Uterus (tissue), 4 donors: Measurements from ENCODE around the gene DDX28. TPM values are rescaled to one million over a fixed set of nuclear protein-coding genes. Genes with fewer than 3 reads are reported as not detected.

Experiments used
- DNase-seq, 2 donors: peaks; one replicate each; pipeline ENCODE4 v3.0.0-alpha.2; 2019 to 2020
- H3K27ac ChIP-seq, 2 donors: fragments of 200-600 bp; sonication (generic); 1 replicate in 1 of 2; 2 replicates in 1 of 2; pipeline ENCODE4 v1.5.1; 2016 to 2018
- H3K27me3 ChIP-seq, 2 donors: fragments of 200-600 bp; sonication (generic); one replicate each; pipeline ENCODE4 v1.5.1; 2018 to 2019; ENCODE audit warnings: control low read depth in 1 of 2
- H3K36me3 ChIP-seq, 2 donors: fragments of 200-600 bp; sonication (generic); one replicate each; pipeline ENCODE4 v1.5.1; 2019; ENCODE audit warnings: control low read depth in 1 of 2
- H3K4me1 ChIP-seq, 2 donors: fragments of 200-600 bp; sonication (generic); one replicate each; pipeline ENCODE4 v1.5.1; 2018 to 2019; ENCODE audit warnings: control low read depth in 1 of 2
- H3K4me3 ChIP-seq, 2 donors: fragments of 200-600 bp; sonication (generic); 1 replicate in 1 of 2; 2 replicates in 1 of 2; pipeline ENCODE4 v1.5.1; 2018 to 2019; ENCODE audit warnings: mild to moderate bottlenecking in 1 of 2
- H3K9me3 ChIP-seq, 2 donors: fragments of 200-600 bp; sonication (generic); one replicate each; pipeline ENCODE4 v1.5.1; 2019; ENCODE audit warnings: control low read depth in 1 of 2
- CTCF ChIP-seq, 4 experiments: fragments of 200-600 bp in 2 of 4; fragments of 450-650 bp in 2 of 4; sonication (generic) in 2 of 4; IDR thresholded peaks; one replicate each; pipeline ENCODE4 v1.5.1; 2016 to 2019; ENCODE audit warnings: antibody characterized with exemption in 4 of 4, mild to moderate bottlenecking in 2 of 4, moderate library complexity in 1 of 4
- POLR2A ChIP-seq, 2 donors: fragments of 450-650 bp; IDR thresholded peaks; one replicate each; pipeline ENCODE4 v1.6.1; 2016; ENCODE audit warnings: antibody characterized with exemption in 2 of 2, mild to moderate bottlenecking in 1 of 2, moderate library complexity in 1 of 2
- intact Hi-C: fragments of 100-400 bp; cut with DNase I; formaldehyde crosslinking; loops from one replicate; pipeline ENCODE4 v1.15.1; 2023; ENCODE audit warnings: low total_unique reads
- total RNA-seq, 4 donors: library from RNA; depleted of rRNA in 3 of 4; stranded (reverse); fragments of >200 nt in 3 of 4; gene quantifications; one replicate each; pipeline versions ENCODE4 v1.1.0 to v1.2.4, GENCODE V29; 2014 to 2023
- donor health status: DM: yes; HTN: yes; CAD: no.

DDX28 gene
- total RNA-seq, 4 donors from 2014 or later, result 2.9 to 14.1 (median 11.8) TPM

DNA sequence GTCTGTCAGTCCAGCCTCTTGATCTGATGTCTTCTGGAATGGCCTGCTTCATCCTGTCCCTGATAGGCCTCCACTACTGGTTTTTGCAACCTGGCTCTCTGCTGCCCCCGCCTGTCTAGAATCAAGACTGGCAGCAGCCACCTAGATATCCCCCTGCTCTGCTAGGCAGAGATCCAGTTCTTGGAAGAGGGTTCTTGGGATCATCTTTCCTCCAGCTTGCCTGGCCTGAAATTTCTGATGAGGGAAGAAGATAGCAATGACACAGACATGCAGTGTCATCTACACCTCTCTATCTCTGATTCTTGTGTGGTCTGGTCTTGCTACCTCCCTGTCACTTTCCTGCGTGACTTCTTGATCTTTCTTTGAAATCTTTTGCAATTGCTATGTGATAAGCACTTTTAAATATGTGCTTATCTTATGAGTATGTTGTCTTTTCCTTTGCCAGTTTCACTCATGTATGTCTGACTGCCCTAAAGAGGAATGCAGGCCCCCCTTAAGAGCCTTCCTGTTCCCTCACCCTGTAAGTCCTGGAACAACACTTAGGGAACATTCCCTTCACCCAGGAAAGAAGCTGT is 41.8 kb upstream of the DDX28 start:
- peak; percentile 48 to 67 (median 58) for TF ChIP-seq CTCF (IDR thresholded peaks at IDR 0.05)
- TF ChIP-seq POLR2A (IDR thresholded peaks at IDR 0.05), result no peak
- Histone ChIP-seq H3K4me3 (no peak overlapping the region), H3K4me1 (no peaks in the 10 kb centered on the region), H3K27ac (peak overlapping the region; percentile 49 to 67), H3K36me3 (no peaks in the 10 kb centered on the region), H3K9me3 (no peaks in the 10 kb centered on the region), H3K27me3 (no peaks in the 10 kb centered on the region)
- peak; percentile 49 to 65 for DNase-seq
- intact Hi-C loops, result no loop called here

GRCh38 chr16:68062910-68063393 is 39.9 kb upstream of the DDX28 start:
- Histone ChIP-seq H3K4me3 (no peak overlapping the region), H3K27ac (no peak overlapping the region), H3K27me3 (no peaks in the 10 kb centered on the region), H3K36me3 (no peaks in the 10 kb centered on the region), H3K9me3 (no peaks in the 10 kb centered on the region), H3K4me1 (no peaks in the 10 kb centered on the region)
- intact Hi-C loops, result no loop called here
- TF ChIP-seq POLR2A (IDR thresholded peaks at IDR 0.05), result no peak
- TF ChIP-seq CTCF (IDR thresholded peaks at IDR 0.05), result no peak
- no peak for DNase-seq

GRCh38 chr16:68061396-68061795 is 38.4 kb upstream of the DDX28 start:
- intact Hi-C loops, result no loop called here
- Histone ChIP-seq H3K4me3 (no peak overlapping the region), H3K27ac (no peak overlapping the region), H3K27me3 (no peaks in the 10 kb centered on the region), H3K9me3 (no peaks in the 10 kb centered on the region), H3K36me3 (no peaks in the 10 kb centered on the region), H3K4me1 (no peaks in the 10 kb centered on the region)
- TF ChIP-seq CTCF (IDR thresholded peaks at IDR 0.05), result no peak
- TF ChIP-seq POLR2A (IDR thresholded peaks at IDR 0.05), result no peak
- DNase-seq, result no peak

- Histone ChIP-seq H3K27ac (no peak overlapping the region), H3K9me3 (no peaks in the 10 kb centered on the region), H3K4me3 (no peak overlapping the region), H3K36me3 (no peaks in the 10 kb centered on the region), H3K27me3 (no peaks in the 10 kb centered on the region), H3K4me1 (no peaks in the 10 kb centered on the region)
- no peak for DNase-seq
- no peak for TF ChIP-seq POLR2A (IDR thresholded peaks at IDR 0.05)
- no peak for TF ChIP-seq CTCF (IDR thresholded peaks at IDR 0.05)
- intact Hi-C loops, result no loop called here
These were observed 36.8 kb upstream of the DDX28 start for GRCh38 chr16:68059804-68060203.

DNA sequence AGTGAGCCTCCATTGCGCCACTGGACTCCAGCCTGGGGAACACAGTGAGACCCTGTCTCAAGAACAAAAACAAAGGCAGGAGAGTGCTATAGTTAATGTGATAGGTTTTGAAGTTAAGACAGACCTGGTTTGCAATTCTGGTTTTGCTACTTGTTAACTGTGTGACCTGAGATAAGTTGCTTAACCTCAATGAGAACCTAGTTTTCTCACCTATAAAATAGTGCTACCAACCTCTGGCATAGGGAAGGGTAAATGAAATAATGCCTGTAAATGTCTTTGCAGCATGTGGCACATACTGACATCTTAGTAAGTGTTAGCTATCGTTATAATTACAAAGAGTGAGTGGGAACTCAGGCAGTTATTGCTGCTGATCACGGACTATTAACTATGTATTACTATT is 32.4 kb upstream of the DDX28 start:
- Histone ChIP-seq H3K4me1 (no peaks in the 10 kb centered on the region), H3K36me3 (no peaks in the 10 kb centered on the region), H3K27me3 (no peaks in the 10 kb centered on the region), H3K9me3 (no peaks in the 10 kb centered on the region), H3K4me3 (no peak overlapping the region), H3K27ac (no peak overlapping the region)
- DNase-seq, result no peak
- intact Hi-C loops, result no loop called here
- TF ChIP-seq POLR2A (IDR thresholded peaks at IDR 0.05), result no peak

- TF ChIP-seq POLR2A (IDR thresholded peaks at IDR 0.05), result no peak
- no peak for TF ChIP-seq CTCF (IDR thresholded peaks at IDR 0.05)
- H3K4me3 ChIP-seq, result no peak overlapping the region
- no peaks in the 10 kb centered on the region for H3K36me3 ChIP-seq
- no peaks in the 10 kb centered on the region for H3K9me3 ChIP-seq
- DNase-seq, result no peak
- intact Hi-C loops, result no loop called here
- no peak overlapping the region for H3K27ac ChIP-seq
- no peaks in the 10 kb centered on the region for H3K4me1 ChIP-seq
- H3K27me3 ChIP-seq, result no peaks in the 10 kb centered on the region
These were observed 26.4 kb upstream of the DDX28 start for GRCh38 chr16:68049449-68049848.
